ENCODE data around the gene BMP7. TPM values are rescaled to one million over a fixed set of nuclear protein-coding genes. Genes with fewer than 3 reads are reported as not detected.

BMP7 gene
- total and polyA plus RNA-seq, 2 of the 13 experiments (the other 11 are each of a cell fraction or from before 2014, with no cell fraction given) = not detected

GRCh38 chr20:57155415-57155814, 111.0 kb downstream of the BMP7 start (continued):
- TF ChIP-seq ZNF674 (CRISPR knock-in tag; IDR thresholded peaks at IDR 0.05; ENCODE audit: low read depth) = no peak
- TF ChIP-seq KDM3A (CRISPR knock-in tag; IDR thresholded peaks at IDR 0.05; ENCODE audit: low read depth) = no peak
- TF ChIP-seq HNRNPUL1 (IDR thresholded peaks at IDR 0.05; ENCODE audit: low read depth, low read length) = no peak
- TF ChIP-seq HDAC6 (IDR thresholded peaks at IDR 0.05; ENCODE audit: low read depth, low read length) = no peak
- no peak for TF ChIP-seq BCL3 (CRISPR knock-in tag; IDR thresholded peaks at IDR 0.05)
- no peak for TF ChIP-seq NFE2L1 (CRISPR knock-in tag; IDR thresholded peaks at IDR 0.05; ENCODE audit: borderline replicate concordance)

GRCh38 chr20:57153238-57153905, 113.1 kb downstream of the BMP7 start:
- Histone ChIP-seq H3K27me3 (ENCODE audit: control insufficient read depth in 1 of 2, insufficient read depth in 2 of 2, low read length in 2 of 2) (peaks cover 3 to 20% of the 10 kb centered on the region in 2 experiments; a peak in 4 of 5 replicates), H3K27ac (ENCODE audit: extremely low read length, insufficient read depth, low read length) (no peak overlapping the region)
- FAIRE-seq = no peak

More at GRCh38 chr20:57153238-57153905, 113.1 kb downstream of the BMP7 start:
- intact Hi-C loops (cut with micrococcal nuclease; ENCODE audit: unreplicated experiment) = no loop called here
- Histone ChIP-seq H3K9me3 (ENCODE audit: low read length) (no peaks in the 10 kb centered on the region), H3K4me3 (replicated peaks in 1 of 3; ENCODE audit: insufficient read depth in 1 of 3, low read depth in 2 of 3, low read length in 3 of 3) (no peak overlapping the region), H4K20me1 (ENCODE audit: insufficient read depth, low read length) (no peaks in the 10 kb centered on the region), H3K79me2 (ENCODE audit: insufficient read depth, low read length) (no peaks in the 10 kb centered on the region), H3K9ac (ENCODE audit: insufficient read depth, low read depth, low read length) (no peak overlapping the region), H2AFZ (ENCODE audit: low read length) (no peak overlapping the region), H3K36me3 (replicated peaks in 1 of 2; ENCODE audit: control insufficient read depth in 1 of 2, insufficient read depth in 2 of 2, low read length in 2 of 2) (no peaks in the 10 kb centered on the region), H3K4me2 (ENCODE audit: low read depth, low read length) (no peak overlapping the region), H3K4me1 (ENCODE audit: insufficient read depth, low read length) (no peaks in the 10 kb centered on the region)
- TF ChIP-seq GATAD2A (CRISPR knock-in tag; IDR thresholded peaks at IDR 0.05) = no peak
- no peak for TF ChIP-seq SRSF4 (IDR thresholded peaks at IDR 0.05; ENCODE audit: low read depth, low read length, poor library complexity, severe bottlenecking)
- no peak for TF ChIP-seq NFRKB (IDR thresholded peaks at IDR 0.05)
- TF ChIP-seq ZSCAN25 (CRISPR knock-in tag; IDR thresholded peaks at IDR 0.05) = no peak
- 0 out of 2 replicates have a peak, but pooled peaks have one; percentile 17 for TF ChIP-seq CREM (IDR thresholded peaks at IDR 0.05)
- TF ChIP-seq CREM (CRISPR knock-in tag; IDR thresholded peaks at IDR 0.05) = no peak
- TF ChIP-seq SP5 (CRISPR knock-in tag; IDR thresholded peaks at IDR 0.05; ENCODE audit: borderline replicate concordance, low read depth) = no peak
- no peak for TF ChIP-seq HMGA1 (CRISPR knock-in tag; conservative IDR thresholded peaks at IDR 0.05)
- no peak for TF ChIP-seq GLMP (CRISPR knock-in tag; IDR thresholded peaks at IDR 0.05; ENCODE audit: borderline replicate concordance)
- no peak for TF ChIP-seq ZNF839 (CRISPR knock-in tag; IDR thresholded peaks at IDR 0.05; ENCODE audit: borderline replicate concordance)
- TF ChIP-seq STAG1 (CRISPR knock-in tag; IDR thresholded peaks at IDR 0.05) = peak; percentile 15; the same call in 1 of the 2 replicates
- no peak for TF ChIP-seq RBFOX2 (IDR thresholded peaks at IDR 0.05; ENCODE audit: low read depth, low read length)
- in situ Hi-C loops (cut with HindIII; ENCODE audit: extremely low pct_ligation_motif_present, low pct_unique_long_range_greater_than_20kb) = no loop called here
- ChIA-PET POLR2A (no interaction called here), CTCF (ENCODE audit: low intra/inter-chr PET ratio, low total read pairs) (no interaction called here)
- ATAC-seq (no peak), DNase-seq (ENCODE audit: low spot score) (no peak)
- no TSS peak for BruUV-seq (replicated peaks)
- 25% methylated on average over 18 of the region's 18 CpGs for WGBS (ENCODE audit: low lambda C conversion rate)
